ENCODE results near the gene NHERF2. TPM values are rescaled to one million over a fixed set of nuclear protein-coding genes. Genes with fewer than 3 reads are reported as not detected.
A peak's percentile ranks its signal among the peaks of the same experiment; 100 is the strongest.

Gene NHERF2
- total and polyA plus RNA-seq, 9 of the 15 experiments (the other 6 are each of a cell fraction or from before 2014, with no cell fraction given), result 0.15 to 42.0 (median 12.5) TPM

GRCh38 chr16:2057438-2057837 lies 30.7 kb downstream of the NHERF2 start:
- Histone ChIP-seq H3K79me2 (ENCODE audit: control insufficient read depth, insufficient read depth, low read length) (no peaks in the 10 kb centered on the region), H3K9ac (ENCODE audit: insufficient read depth in 1 of 2, low read depth in 2 of 2, low read length in 2 of 2) (peak overlapping the region in 1 of 2 experiments; percentile 64; a peak in 2 of 4 replicates), H3K4me2 (ENCODE audit: insufficient read depth, low read length) (no peak overlapping the region), H3K4me1 (replicated peaks in 1 of 2; ENCODE audit: control insufficient read depth in 2 of 2, insufficient read depth in 2 of 2, low read length in 2 of 2) (peaks cover 0 to 55% of the 10 kb centered on the region in 2 experiments; a peak in 2 of 5 replicates), H2AFZ (ENCODE audit: low read depth, low read length) (no peak overlapping the region), H3K36me3 (ENCODE audit: control insufficient read depth, insufficient read depth, low read length) (peaks cover 32% of the 10 kb centered on the region; the same call in 1 of the 3 replicates), H3K4me3 (no peak overlapping the region), H3K27me3 (ENCODE audit: control insufficient read depth in 2 of 2, insufficient read depth in 2 of 2, low read length in 2 of 2) (no peaks in the 10 kb centered on the region), H3K9me3 (replicated peaks; ENCODE audit: control insufficient read depth, insufficient read depth, low read depth, low read length) (no peaks in the 10 kb centered on the region), H4K20me1 (replicated peaks; ENCODE audit: control insufficient read depth, insufficient read depth, low read length) (peaks cover 4% of the 10 kb centered on the region; the same call in 1 of the 2 replicates), H3K9me1 (ENCODE audit: control insufficient read depth, insufficient read depth, low read length) (no peaks in the 10 kb centered on the region), H3K27ac (ENCODE audit: extremely low read depth, low read depth, low read length) (no peak overlapping the region)
- in situ Hi-C loops (cut with MboI), result no loop called here
- BruUV-seq (replicated peaks), result no TSS peak
- intact Hi-C loops (cut with micrococcal nuclease), result no loop called here
- 88% methylated on average over 8 of the region's 10 CpGs for WGBS (ENCODE audit: insufficient coverage, low coverage, missing lambda C conversion rate)
- POLR2A ChIA-PET, result interaction anchor here (0.8 to 1.3 kb wide), 2 partner anchors 10 to 13 kb away, joined by 3 to 6 read pairs; partner anchors contain the start of genes NTHL1 and TSC2
- DNase-seq (ENCODE audit: extremely low read depth in 1 of 4, low spot score in 3 of 4) (no peak), FAIRE-seq (no peak), ATAC-seq (no peak)
- CTCF ChIA-PET (ENCODE audit: low intra/inter-chr PET ratio), result interaction anchor here (0.5 kb wide), 1 partner anchor 34 kb away, joined by 3 read pairs; no protein-coding TSS in a partner anchor
- TF ChIP-seq XRCC4 (IDR thresholded peaks at IDR 0.05; ENCODE audit: extremely low read depth, insufficient read depth, insufficient read length) (no peak), PREB (CRISPR knock-in tag; IDR thresholded peaks at IDR 0.05) (no peak), ZBTB49 (CRISPR knock-in tag; IDR thresholded peaks at IDR 0.05; ENCODE audit: borderline replicate concordance) (no peak), ZNF134 (CRISPR knock-in tag; conservative IDR thresholded peaks at IDR 0.05) (no peak), TCFL5 (CRISPR knock-in tag; conservative IDR thresholded peaks at IDR 0.05) (no peak), CHD2 (IDR thresholded peaks at IDR 0.05; ENCODE audit: low read depth, low read length) (no peak), ZNF384 (IDR thresholded peaks at IDR 0.05; ENCODE audit: low read depth, low read length) (no peak), SPI1 (IDR thresholded peaks at IDR 0.05; ENCODE audit: borderline replicate concordance, low read depth, low read length) (no peak), ZNF780A (CRISPR knock-in tag; IDR thresholded peaks at IDR 0.05) (no peak), ATF3 (IDR thresholded peaks at IDR 0.05) (no peak), ATF3 (CRISPR knock-in tag; conservative IDR thresholded peaks at IDR 0.05) (no peak), RERE (CRISPR knock-in tag; IDR thresholded peaks at IDR 0.05; ENCODE audit: borderline replicate concordance) (no peak), STAT5A (IDR thresholded peaks at IDR 0.05; ENCODE audit: borderline replicate concordance, low read length) (no peak)

Measured in K562 (cell line).